RPMI7951 (cell line): ENCODE results near the gene CCL25. TPM values are rescaled to one million over a fixed set of nuclear protein-coding genes. Genes with fewer than 3 reads are reported as not detected.
"Not testable (repeated sequence)": the region's sequence is repeated elsewhere in the genome, so short reads cannot be mapped to it uniquely, and the experiment has no call there.

Experiments
- DNase-seq: peaks from one replicate; pipeline ENCODE4 v3.0.0-alpha.2; 2012; ENCODE audit warnings: low read depth
- total RNA-seq: library from RNA; depleted of rRNA; stranded (reverse); fragments of >200 nt; shearing (Covaris generic); gene quantifications from 2 replicates; pipeline ENCODE4 v1.2.3, GENCODE V29; 2014; rRNA removed

The CCL25 gene, protein sequence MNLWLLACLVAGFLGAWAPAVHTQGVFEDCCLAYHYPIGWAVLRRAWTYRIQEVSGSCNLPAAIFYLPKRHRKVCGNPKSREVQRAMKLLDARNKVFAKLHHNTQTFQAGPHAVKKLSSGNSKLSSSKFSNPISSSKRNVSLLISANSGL
- total RNA-seq = not detected in 2 replicates

GRCh38 chr19:8052464-8052859, at the start of gene CCL25:
Gene CCL25, plus strand, starts transcription at chr19:8052760. Its CDS starts 290 bp downstream, at chr19:8053050.
- no peak for DNase-seq

DNA sequence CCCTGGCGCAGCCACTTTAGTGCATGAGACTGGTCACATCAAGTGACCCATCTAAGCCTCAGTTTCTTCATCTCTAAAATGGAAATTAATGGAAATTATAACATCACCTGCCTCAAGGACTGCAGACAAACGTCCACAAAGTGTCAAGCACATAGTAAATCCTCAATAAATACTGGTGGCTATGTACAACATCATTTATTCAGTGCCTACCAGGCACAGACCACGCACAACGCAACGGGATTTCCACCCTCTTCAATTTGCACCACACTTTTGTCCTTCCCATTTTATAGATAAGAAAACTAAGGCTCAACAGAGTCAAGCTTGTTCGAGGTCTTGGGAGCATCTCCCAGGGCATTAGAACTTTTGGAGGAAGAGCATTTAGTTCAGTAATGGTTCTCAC, 48.6 kb upstream of the CCL25 start:
- no peak for DNase-seq

DNA sequence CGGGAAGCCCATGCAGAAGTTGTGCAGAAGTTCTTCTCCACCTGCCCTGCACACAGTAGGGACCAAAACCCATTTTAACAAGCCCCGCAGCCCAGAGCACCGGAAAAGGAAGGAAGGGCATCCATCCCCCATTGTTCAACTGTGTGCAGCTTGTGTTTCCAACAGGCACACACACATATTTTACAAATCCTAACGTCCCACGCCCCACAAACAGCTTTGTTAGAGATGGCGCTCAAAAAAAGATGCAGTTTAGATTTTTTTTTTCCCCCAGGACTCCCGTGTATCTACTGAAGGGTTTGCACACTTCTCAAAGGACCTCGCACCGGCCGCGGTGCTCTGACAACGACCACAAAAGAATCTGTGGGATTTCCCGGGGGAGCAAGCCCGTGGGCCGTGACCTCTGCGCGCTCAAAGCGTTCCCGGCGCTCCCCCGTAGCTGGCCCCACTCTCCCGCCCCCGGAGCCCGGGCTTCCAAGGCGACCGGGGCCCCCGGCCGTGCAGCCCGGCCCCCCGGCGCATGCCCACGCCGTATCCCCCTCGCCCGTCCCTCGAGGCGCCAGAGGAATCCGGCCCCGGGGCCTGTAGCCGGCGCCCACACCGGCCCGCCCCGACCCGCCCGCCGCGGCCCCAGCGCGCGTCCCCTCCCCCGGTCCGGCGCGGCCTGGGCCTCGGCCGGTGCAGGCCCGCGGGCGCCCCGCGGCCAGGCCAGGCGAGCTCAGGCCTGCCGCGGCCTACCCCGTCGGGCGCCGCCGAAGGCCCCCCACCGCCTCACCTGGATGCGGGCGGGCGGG, 47.6 kb upstream of the CCL25 start:
- peak; percentile 26 for DNase-seq

- peak; percentile 86 for DNase-seq
Measured at GRCh38 chr19:8005534-8006256, 46.9 kb upstream of the CCL25 start, which contains the start of gene ELAVL1. Gene ELAVL1, minus strand, starts transcription at chr19:8005641. Its CDS starts 13,826 bp downstream, at chr19:7991815.

DNA sequence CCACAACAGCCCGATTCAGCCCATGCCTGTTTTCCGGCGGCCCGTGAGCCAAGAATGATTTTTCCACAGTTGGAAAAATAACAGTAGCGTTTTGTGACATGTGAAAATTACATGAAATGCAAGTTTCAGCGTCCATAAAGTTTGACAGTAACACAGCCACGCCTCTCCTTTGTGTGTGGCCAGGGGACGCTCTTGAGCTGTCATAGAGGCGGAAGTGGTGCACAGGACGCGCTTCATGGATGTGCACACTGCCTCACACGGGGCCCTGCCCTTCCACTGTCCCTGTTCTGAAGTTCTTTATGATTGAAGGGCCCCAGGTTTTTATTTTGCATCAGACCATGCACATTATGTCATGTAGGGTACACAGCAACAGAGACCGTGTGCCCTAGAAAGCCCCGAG, 34.8 kb upstream of the CCL25 start:
- DNase-seq = no peak

GRCh38 chr19:8020681-8021080, 31.9 kb upstream of the CCL25 start:
- DNase-seq = no peak

DNA sequence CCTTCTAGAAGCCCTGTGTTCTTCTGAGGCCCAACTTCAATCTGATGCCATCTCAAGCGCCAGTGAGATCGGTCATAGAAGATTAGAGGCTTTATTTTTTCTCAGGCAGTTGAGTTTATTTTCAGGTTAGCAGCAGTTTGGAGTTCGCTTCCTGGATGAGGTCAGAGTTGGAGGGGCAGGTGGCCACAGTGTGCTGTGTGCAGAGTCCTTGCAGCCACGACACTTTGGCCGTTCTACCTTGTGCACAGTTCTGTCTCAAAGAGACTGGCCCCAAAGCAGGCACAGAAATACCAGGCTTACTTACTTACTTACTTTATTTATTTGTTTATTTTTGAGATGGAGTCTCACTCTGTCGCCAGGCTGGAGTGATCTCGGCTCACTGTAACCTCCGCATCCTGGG, 31.2 kb upstream of the CCL25 start:
- no peak for DNase-seq

DNA sequence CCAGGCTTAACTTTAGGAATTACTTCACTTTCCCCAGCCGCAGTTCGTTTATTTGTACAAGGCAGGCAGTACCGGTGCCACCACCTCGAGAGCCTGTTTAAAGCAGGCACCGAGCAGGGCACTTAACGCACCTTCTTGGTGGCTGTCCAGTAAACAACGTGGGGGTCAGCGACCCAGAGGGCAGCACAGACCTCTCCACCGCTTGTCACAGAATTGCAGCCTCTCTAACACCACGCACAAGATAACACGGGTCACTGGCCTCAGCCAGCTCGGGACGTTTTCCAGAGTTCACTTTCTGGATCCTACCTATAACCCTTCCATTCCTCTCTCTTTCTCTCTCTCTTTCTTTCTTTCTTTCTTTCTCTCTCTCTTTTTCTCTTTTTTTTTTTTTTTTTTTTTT, 30.3 kb upstream of the CCL25 start:
- no peak for DNase-seq

- no peak for DNase-seq
Measured at GRCh38 chr19:8023371-8023770, 29.2 kb upstream of the CCL25 start.

- DNase-seq = not testable (repeated sequence)
Measured at GRCh38 chr19:8024256-8024655, 28.3 kb upstream of the CCL25 start.

- no peak for DNase-seq
Measured at GRCh38 chr19:8025316-8025715, 27.2 kb upstream of the CCL25 start.

GRCh38 chr19:8028951-8029491, 23.5 kb upstream of the CCL25 start:
- no peak for DNase-seq

- no peak for DNase-seq
Measured at GRCh38 chr19:8030960-8031359, 21.6 kb upstream of the CCL25 start.

DNA sequence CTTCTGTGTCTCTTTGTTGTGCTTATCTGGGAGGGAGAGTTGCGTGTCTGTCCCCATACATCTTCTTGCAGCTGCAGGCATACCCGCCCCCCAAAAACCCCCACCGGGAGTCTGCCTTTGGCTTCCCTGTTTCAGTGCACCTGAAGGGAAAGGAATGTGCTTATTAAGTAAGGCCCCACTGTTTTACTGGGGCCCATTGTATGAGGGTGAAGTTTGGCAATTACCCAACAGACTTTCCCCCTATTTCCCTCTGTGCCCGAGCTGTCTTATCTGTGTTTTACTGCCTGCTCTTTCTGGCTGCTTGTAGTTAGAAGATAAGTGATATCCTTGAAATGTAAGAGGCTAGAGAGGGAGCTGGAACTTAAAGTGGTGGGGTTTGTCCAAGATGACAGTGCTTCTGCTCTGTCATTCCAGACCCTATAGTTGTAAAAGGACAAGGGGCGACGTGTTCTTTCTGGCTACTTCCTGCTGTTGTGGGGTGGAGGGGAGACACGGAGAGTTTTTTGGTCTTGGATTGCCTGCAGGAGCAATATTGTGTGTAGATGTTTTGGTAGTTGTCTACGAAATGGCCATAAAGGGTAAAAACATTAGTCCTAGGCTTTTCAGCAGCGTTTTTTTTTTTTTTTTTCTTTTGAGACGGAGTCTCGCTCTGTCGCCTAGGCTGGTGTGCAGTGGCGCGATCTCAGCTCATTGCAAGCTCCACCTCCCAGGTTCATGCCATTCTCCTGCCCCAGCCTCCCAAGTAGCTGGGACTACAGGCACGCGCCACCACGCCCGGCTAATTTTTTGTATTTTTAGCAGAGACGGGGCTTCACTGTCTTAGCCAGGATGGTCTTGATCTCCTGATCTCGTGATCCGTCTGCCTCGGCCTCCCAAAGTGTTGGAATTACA, 19.0 kb upstream of the CCL25 start:
- not testable (repeated sequence) for DNase-seq

DNA sequence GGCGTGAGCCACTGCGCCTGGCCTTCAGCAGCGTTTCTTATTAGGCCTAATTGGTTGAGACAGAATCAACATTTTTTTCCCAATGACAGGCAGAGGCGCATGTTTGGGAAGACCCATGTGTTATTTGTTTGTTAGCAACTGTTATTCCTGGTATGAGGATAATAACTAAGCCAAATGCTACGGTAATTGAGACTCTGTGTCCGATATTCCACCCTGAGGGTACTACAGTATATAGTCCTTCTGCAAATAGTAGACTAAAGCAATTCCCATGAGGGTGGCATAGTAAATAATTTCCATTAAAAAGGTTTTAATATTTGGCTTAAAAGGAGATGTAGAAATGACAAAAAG, 18.4 kb upstream of the CCL25 start:
- DNase-seq = no peak

- DNase-seq = no peak
Measured at GRCh38 chr19:8036434-8037099, 16.0 kb upstream of the CCL25 start.

DNA sequence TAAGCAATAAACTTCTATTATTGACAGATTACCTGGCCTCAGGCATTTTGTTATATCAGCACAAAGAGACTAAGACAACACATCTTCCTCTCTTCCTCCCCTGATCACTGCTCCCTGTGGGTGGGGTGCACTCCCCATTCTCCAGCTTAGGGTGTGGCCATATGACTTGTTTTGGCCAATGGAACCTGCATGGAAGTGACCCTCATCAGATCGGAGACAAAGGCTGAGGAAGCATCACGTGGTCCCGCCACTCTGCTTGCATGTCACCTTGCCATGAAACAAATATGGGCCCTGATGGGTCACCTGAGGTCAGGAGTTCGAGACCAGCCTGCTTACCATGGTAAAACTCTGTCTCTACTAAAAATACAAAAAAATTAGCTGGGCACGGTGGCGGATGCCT, 13.7 kb upstream of the CCL25 start:
- no peak for DNase-seq

DNA sequence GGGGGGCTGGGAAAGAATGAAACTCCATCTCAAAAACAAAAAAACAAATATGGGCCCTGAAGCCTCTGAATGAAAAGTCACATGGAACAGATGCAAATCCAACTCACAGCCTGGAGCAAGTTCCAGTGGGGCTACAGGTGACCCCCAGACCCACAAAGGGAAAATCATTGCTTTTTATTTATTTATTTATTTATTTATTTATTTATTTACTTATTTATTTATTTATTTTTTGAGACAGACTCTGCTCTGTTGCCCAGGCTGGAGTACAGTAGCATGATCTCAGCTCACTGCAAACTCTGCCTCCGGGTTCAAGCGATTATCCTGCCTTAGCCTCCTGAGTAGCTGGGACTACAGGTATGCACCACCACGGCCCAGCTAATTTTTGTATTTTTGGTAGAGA, 13.3 kb upstream of the CCL25 start:
- no peak for DNase-seq

- no peak for DNase-seq
Measured at GRCh38 chr19:8041531-8041931, 11.0 kb upstream of the CCL25 start.

DNA sequence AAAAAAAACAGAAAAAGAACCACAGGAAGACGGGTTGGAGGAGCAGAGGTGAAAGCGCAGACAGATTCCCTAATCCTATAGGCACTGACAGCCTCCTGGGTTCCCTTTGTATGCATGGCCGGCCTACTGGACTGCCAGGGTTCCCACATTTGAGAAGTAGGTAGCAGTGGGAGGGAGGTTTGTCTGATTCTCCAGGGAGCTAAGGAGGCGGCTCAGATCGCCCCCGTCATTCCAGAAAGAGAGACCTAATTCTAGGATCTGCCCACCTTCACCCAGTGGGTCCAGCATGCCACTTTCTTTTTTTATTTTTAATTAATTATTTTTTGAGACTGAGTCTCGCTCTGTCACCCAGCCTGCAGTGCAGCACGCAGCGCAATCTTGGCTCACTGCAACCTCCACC, 9.7 kb upstream of the CCL25 start:
- DNase-seq = no peak

- no peak for DNase-seq
Measured at GRCh38 chr19:8044018-8044417, 8.5 kb upstream of the CCL25 start.
